ENCODE data around the gene PHACTR3.

Gene PHACTR3

GRCh38 chr20:59574308-59574707 lies 30.0 kb upstream of the PHACTR3 start:
- DNase-seq, result no peak

GRCh38 chr20:59575216-59575615 lies 29.1 kb upstream of the PHACTR3 start:
- DNase-seq, result no peak

GRCh38 chr20:59575653-59576052 lies 28.7 kb upstream of the PHACTR3 start:
- DNase-seq, result no peak

GRCh38 chr20:59576216-59576953 lies 28.0 kb upstream of the PHACTR3 start:
- DNase-seq, result no peak

- DNase-seq, result no peak
Measured at GRCh38 chr20:59577037-59577808, 27.1 kb upstream of the PHACTR3 start.

- DNase-seq, result no peak
Measured at GRCh38 chr20:59577809-59578435, 26.4 kb upstream of the PHACTR3 start.

- DNase-seq, result no peak
Measured at GRCh38 chr20:59578436-59579403, 25.6 kb upstream of the PHACTR3 start.

- DNase-seq, result no peak
Measured at GRCh38 chr20:59579404-59580145, 24.8 kb upstream of the PHACTR3 start.

- DNase-seq, result no peak
Measured at GRCh38 chr20:59580146-59580946, 24.0 kb upstream of the PHACTR3 start.

GRCh38 chr20:59580991-59581401 lies 23.3 kb upstream of the PHACTR3 start:
- DNase-seq, result no peak

- DNase-seq, result no peak
Measured at GRCh38 chr20:59581993-59582679, 22.2 kb upstream of the PHACTR3 start.

GRCh38 chr20:59583428-59584277 lies 20.7 kb upstream of the PHACTR3 start:
- DNase-seq, result no peak

- no peak for DNase-seq
Measured at GRCh38 chr20:59584278-59584925, 19.9 kb upstream of the PHACTR3 start.

- DNase-seq, result no peak
Measured at GRCh38 chr20:59585714-59586409, 18.5 kb upstream of the PHACTR3 start.

- DNase-seq, result no peak
Measured at GRCh38 chr20:59586613-59587012, 17.7 kb upstream of the PHACTR3 start.

- no peak for DNase-seq
Measured at GRCh38 chr20:59587570-59587969, 16.8 kb upstream of the PHACTR3 start.

- no peak for DNase-seq
Measured at GRCh38 chr20:59588236-59588855, 16.0 kb upstream of the PHACTR3 start.
